Activated T-cell treated with anti-CD3 and anti-CD28 coated beads, Interleukin-2, amount 50 U/mL, for 48 hours (primary cell): ENCODE measurements around the gene C16orf89.

Source experiments
- DNase-seq, 2 experiments: peaks; one replicate each; pipeline ENCODE4 v3.0.0-alpha.2; 2020

C16orf89 gene

GRCh38 chr16:5027575-5028235, 38.1 kb downstream of the C16orf89 start:
- no peak for DNase-seq

DNA sequence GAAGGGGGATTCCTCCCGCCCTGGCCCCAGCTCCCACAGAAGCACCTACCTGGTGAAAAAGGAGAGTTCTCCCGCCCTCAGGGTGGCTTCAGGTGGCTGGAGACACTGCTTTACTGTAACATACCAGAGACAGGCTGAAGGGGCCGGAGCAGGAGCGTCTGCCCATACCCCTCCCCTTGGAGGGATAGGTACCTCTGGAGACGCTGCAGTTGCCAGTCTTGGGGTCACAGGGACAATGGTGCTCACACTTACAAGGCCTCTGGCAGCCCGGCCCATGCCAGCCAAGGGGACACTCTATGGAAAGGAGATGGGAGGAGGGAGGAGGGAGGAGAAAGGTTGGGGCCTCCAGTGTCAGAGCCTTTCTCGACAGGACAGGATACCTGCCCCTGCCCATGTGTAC, 38.7 kb downstream of the C16orf89 start:
- DNase-seq, result no peak

DNA sequence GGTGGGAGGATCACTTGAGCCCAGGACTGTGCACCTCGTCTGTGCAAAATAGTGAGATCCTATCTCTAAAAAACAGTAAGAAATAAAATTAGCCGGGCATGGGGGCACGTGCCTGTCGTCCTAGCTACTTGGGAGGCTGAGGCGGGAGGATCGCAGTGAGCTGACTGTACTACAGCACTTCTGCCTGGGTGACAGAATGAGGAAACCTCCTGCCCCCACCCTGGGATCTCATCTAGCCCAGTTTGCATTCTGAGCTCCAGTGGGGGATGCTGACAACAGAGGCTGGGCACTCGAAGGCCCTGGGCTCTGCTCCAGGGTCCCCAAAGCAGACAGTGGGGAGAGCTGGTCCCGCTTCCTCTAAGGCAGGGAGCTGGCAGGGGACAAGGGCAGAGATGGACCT, 39.1 kb downstream of the C16orf89 start:
- no peak for DNase-seq

- DNase-seq, result no peak
Observed at GRCh38 chr16:5025171-5025632, 40.6 kb downstream of the C16orf89 start.

- no peak for DNase-seq
Observed at GRCh38 chr16:5024632-5025031, 41.1 kb downstream of the C16orf89 start.

- DNase-seq, result no peak
Observed at GRCh38 chr16:5022521-5022920, 43.2 kb downstream of the C16orf89 start.

GRCh38 chr16:5020551-5020950, 45.2 kb downstream of the C16orf89 start:
- no peak for DNase-seq

DNA sequence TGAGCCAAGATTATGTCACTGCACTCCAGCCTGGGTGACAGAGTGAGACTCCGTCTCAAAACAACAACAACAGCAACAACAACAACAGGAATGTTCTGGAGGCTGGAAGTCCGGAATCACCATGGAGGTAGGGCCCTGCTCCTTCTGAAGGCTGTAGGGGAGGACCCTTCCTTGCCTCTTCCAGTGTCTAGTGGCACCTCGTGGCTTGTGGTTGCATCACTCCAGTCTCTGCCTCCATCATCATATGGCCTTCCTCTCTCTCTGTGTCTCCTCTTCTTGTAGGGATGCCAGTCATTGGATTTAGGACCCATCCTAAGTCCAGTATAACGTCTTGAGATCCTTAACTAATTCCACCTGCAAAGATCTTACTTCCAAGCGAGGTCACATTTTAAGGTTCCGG, 46.0 kb downstream of the C16orf89 start:
- DNase-seq, result no peak

DNA sequence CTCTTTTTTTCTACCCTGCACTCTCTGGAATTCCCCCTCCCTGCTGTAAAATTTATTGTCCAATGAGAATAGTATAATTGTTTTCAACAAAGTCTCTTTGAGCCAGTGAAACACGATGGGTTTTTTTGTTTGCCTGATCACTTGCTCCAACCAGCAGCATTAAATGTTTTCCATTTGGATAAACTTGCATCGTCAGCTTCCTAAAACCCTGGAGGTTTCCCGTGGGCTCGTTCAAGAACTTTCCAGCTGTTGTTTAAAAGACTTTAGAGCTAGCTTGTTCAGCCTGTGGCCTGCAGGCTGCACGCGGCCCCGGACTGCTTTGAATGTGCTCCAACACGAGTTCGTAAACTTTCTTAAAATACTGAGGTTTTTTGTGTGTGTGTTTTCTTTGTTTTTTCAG, 47.0 kb downstream of the C16orf89 start:
- no peak for DNase-seq

DNA sequence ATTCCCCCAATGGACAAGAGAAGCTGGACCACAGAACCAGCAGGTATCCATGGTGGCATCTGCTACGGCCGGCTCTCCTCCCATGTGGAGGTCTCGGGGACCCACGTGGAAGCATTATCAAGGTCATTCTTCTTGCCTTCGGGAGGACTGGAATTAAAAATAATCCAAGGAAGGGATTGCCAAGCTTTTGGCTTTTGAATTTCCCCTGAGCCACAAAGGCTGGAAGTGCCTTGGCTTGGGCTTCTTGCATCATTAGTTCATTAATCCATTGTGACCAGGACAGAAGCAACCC, 48.1 kb downstream of the C16orf89 start:
- DNase-seq, result no peak

- no peak for DNase-seq
Observed at GRCh38 chr16:5016967-5017677, 48.6 kb downstream of the C16orf89 start.

- DNase-seq, result no peak
Observed at GRCh38 chr16:5015887-5016286, 49.9 kb downstream of the C16orf89 start.

GRCh38 chr16:5015351-5015750, 50.4 kb downstream of the C16orf89 start:
- DNase-seq, result no peak

DNA sequence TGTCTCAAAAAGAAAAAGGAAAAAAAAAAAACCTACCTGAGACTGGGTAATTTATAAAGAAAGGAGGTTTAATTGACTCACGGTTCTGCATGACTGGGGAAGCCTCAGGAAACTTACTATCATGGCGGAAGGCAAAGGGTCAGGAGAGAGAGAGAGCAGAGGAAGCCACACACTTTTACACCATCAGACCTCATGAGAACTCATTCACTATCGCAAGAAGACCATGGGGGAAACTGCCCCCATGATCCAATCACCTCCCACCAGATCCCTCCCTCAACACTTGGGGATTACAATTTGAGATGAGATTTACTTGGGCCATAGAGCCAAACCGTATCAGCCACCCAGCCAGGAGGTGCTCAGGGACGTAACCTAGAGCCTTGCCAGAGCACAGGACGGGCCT, 52.9 kb downstream of the C16orf89 start:
- DNase-seq, result no peak

- DNase-seq, result no peak
Observed at GRCh38 chr16:5011637-5012036, 54.1 kb downstream of the C16orf89 start.

- DNase-seq, result no peak
Observed at GRCh38 chr16:5010576-5011329, 55.0 kb downstream of the C16orf89 start.

GRCh38 chr16:5008311-5008731, 57.4 kb downstream of the C16orf89 start:
- DNase-seq, result no peak

DNA sequence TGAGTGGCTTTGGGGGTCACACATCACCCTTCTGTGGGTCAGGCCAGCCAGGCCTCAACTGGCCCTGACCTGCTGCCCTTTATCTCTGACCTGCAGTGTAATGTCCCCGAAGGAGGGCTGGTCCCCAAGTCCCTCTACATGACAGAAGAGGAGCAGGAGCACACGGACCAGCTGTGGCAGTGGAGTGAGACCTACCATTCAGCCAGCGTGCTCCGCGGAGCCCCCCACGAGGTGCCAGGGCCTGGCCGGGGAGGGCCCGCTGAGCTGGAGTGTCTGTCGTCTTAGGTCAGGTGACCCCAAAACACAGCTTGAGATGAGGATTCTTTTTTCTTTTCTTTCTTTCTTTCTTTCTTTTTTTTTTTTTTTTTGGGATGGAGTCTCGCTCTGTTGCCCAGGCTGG, 58.5 kb downstream of the C16orf89 start:
- DNase-seq, result no peak

DNA sequence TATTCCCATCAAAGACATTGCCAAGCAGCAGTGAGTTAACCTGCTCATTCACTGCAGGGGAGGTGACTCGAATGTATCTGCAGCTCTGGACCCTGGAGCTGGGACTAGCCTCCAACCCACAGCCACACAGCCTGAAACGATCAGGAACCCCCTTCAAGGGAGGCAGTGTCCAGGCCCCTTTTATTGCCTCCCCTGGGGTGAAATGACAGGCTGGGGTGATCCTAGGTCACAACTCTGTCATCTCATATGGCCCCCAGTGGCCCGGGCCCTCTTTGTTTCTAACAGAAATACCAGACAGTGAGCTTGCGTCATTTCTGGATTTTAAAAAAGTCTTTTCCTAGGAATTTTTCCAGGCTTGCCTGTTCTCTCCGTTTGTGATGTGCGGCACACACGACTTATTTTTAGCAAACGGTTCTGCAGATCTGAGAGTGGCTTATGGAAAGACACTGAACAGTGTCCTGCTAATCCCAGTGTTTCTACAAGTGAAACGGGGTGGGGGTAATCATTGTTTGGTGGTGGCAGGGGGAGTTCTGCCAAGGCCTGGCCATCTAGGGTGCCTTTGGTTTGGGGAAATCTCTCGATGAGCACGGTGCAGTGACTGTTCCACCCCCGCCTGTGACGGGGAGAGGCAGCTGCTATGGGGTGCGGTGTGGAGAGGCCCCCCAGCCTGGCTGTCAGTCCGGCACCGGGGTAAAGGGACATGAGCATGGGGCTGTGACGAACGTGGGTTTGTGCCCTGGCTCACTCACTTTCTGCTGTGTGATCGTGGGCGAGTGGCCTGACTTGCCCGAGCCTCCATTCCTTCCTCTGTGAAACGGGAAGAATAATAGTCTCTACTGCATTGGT, 59.2 kb downstream of the C16orf89 start:
- DNase-seq, result no peak

DNA sequence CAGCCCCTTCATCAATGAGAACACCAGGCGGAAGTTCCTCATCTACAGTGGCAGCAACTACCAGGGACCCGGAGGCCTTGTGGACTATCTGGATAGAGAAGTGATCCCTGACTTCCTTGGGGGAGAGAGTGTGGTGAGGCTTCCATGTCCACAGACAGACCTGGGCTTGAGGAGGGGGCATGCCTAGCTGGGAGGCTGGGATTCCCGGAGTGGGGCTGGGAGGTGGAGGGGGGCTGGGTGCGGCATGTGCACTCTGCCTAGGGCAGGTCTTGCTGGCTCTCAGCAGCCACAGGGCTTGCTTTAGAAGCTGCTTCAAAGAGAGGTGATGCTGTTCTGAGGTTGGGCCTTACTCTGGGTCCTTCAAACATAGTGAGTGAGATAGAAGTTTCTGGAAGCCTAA, 59.8 kb downstream of the C16orf89 start:
- no peak for DNase-seq

DNA sequence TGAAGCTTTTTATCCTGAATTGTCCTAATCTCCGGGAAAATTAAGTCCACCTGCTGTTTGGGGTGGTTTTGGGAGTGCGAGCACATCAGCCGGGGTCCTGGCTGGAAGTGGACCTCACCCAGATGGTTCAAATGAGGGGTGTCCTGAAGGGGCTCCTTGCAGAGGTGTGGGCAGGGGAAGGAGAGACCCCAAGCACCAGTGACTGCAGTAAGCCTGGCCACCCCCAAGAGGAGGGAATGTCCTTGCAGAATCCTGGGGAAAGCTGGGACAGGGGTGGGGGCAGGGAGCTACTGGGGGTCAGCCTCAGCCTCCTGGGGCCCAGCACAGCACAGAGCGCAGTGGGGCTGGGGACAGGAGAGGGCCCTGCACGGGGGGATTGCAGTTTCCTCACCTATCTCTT, 61.4 kb downstream of the C16orf89 start:
- no peak for DNase-seq

GRCh38 chr16:5003828-5004227, 61.9 kb downstream of the C16orf89 start:
- no peak for DNase-seq

- DNase-seq, result no peak
Observed at GRCh38 chr16:5003211-5003610, 62.5 kb downstream of the C16orf89 start.
